RWPE1 (cell line): ENCODE results near the gene PSMB9.

Experiments used
- CTCF ChIA-PET: fragments of 350-600 bp; sonication (Branson Sonifier 250); formaldehyde crosslinking; extraction: SDS; loops from one replicate; lab custom pipeline; 2021; lab: Yijun Ruan, JAX
- POLR2A ChIA-PET: fragments of 400-600 bp; formaldehyde crosslinking; extraction: SDS; loops from one replicate; lab custom pipeline; 2020; ENCODE audit warnings: antibody characterized with exemption; ENCODE audit not compliant: low non-redundant PET; lab: Yijun Ruan, JAX
- DNase-seq: peaks from one replicate; pipeline ENCODE4 v3.0.0; 2012; ENCODE audit warnings: low spot score
- H3K27ac ChIP-seq: fragments of 450-650 bp; 2 replicates; pipeline ENCODE4 v1.5.1; 2017
- CTCF ChIP-seq: fragments of 450-650 bp; conservative IDR thresholded peaks from 2 replicates; pipeline ENCODE4 v1.5.1; 2017; ENCODE audit warnings: low read depth, mild to moderate bottlenecking

PSMB9 gene

GRCh38 chr6:32885698-32886286 is 31.8 kb downstream of the PSMB9 start:
- ChIA-PET POLR2A (no interaction called here), CTCF (interaction anchor here (0.6 to 1.5 kb wide), 7 partner anchors 18 to 100 kb away, joined by 3 to 14 read pairs (median 4); no protein-coding TSS in a partner anchor)
- H3K27ac ChIP-seq, result no peak overlapping the region
- DNase-seq, result peak; percentile 57
- TF ChIP-seq CTCF, result peak; percentile 63

GRCh38 chr6:32886681-32887383 is 32.8 kb downstream of the PSMB9 start:
- no peak overlapping the region for H3K27ac ChIP-seq
- peak; percentile 37 for DNase-seq
- ChIA-PET POLR2A (no interaction called here), CTCF (interaction anchor here (0.5 to 1.5 kb wide), 4 partner anchors 45 to 1478 kb away, joined by 3 to 14 read pairs (median 6); no protein-coding TSS in a partner anchor)
- no peak for TF ChIP-seq CTCF

- H3K27ac ChIP-seq, result no peak overlapping the region
- POLR2A ChIA-PET, result no interaction called here
- no peak for DNase-seq
- no peak for TF ChIP-seq CTCF
- CTCF ChIA-PET, result no interaction called here
Measured at GRCh38 chr6:32887616-32888015, 33.6 kb downstream of the PSMB9 start.

- TF ChIP-seq CTCF, result no peak
- ChIA-PET POLR2A (no interaction called here), CTCF (interaction anchor here (1.0 kb wide), 1 partner anchor 78 kb away, joined by 3 read pairs; no protein-coding TSS in a partner anchor)
- no peak overlapping the region for H3K27ac ChIP-seq
- no peak for DNase-seq
Measured at GRCh38 chr6:32888576-32888975, 34.6 kb downstream of the PSMB9 start.

GRCh38 chr6:32889533-32889932 is 35.5 kb downstream of the PSMB9 start:
- no peak for DNase-seq
- POLR2A ChIA-PET, result no interaction called here
- CTCF ChIA-PET, result interaction anchor here (0.6 to 1.4 kb wide), 4 partner anchors 29 to 95 kb away, joined by 3 to 5 read pairs (median 4); no protein-coding TSS in a partner anchor
- TF ChIP-seq CTCF, result no peak
- H3K27ac ChIP-seq, result no peak overlapping the region

GRCh38 chr6:32890831-32891230 is 36.8 kb downstream of the PSMB9 start:
- POLR2A ChIA-PET, result no interaction called here
- no peak for DNase-seq
- no peak overlapping the region for H3K27ac ChIP-seq
- CTCF ChIA-PET, result no interaction called here
- TF ChIP-seq CTCF, result no peak
